HUES6 (cell line): ENCODE results near the gene MYO1D.

Source experiments
- H3K27ac ChIP-seq: 2 replicates; pipeline ENCODE4 v1.7.0; 2013; ENCODE audit warnings: low read depth, mild to moderate bottlenecking, low read length, inconsistent platforms
- H3K27me3 ChIP-seq: 2 replicates; pipeline ENCODE4 v1.6.1; 2013; ENCODE audit warnings: low read length; ENCODE audit not compliant: control insufficient read depth, insufficient read depth
- H3K36me3 ChIP-seq: 2 replicates; pipeline ENCODE4 v1.6.1; 2013; ENCODE audit warnings: low read length; ENCODE audit not compliant: control insufficient read depth, insufficient read depth
- H3K4me1 ChIP-seq: 2 replicates; pipeline ENCODE4 v1.6.1; 2013; ENCODE audit warnings: low read length; ENCODE audit not compliant: control insufficient read depth, insufficient read depth
- H3K4me3 ChIP-seq: 2 replicates; pipeline ENCODE4 v1.5.1; 2013; ENCODE audit warnings: low read depth, low read length
- H3K9ac ChIP-seq: one replicate; pipeline ENCODE4 v1.6.1; 2013; ENCODE audit warnings: mild to moderate bottlenecking, low read length
- H3K9me3 ChIP-seq: 2 replicates; pipeline ENCODE4 v1.6.1; 2013; ENCODE audit warnings: low read depth, low read length; ENCODE audit not compliant: control insufficient read depth, insufficient read depth

Gene MYO1D

GRCh38 chr17:32623196-32623595, 253.7 kb downstream of the MYO1D start:
- Histone ChIP-seq H3K9me3 (no peaks in the 10 kb centered on the region), H3K36me3 (no peaks in the 10 kb centered on the region), H3K4me1 (peaks cover 23% of the 10 kb centered on the region), H3K27ac (no peak overlapping the region), H3K27me3 (no peaks in the 10 kb centered on the region), H3K4me3 (no peak overlapping the region), H3K9ac (no peak overlapping the region)

- Histone ChIP-seq H3K27me3 (no peaks in the 10 kb centered on the region), H3K9me3 (no peaks in the 10 kb centered on the region), H3K36me3 (no peaks in the 10 kb centered on the region), H3K9ac (no peak overlapping the region), H3K27ac (no peak overlapping the region), H3K4me1 (peaks cover 21% of the 10 kb centered on the region), H3K4me3 (no peak overlapping the region)
These were observed 254.4 kb downstream of the MYO1D start for GRCh38 chr17:32622540-32622939.

DNA sequence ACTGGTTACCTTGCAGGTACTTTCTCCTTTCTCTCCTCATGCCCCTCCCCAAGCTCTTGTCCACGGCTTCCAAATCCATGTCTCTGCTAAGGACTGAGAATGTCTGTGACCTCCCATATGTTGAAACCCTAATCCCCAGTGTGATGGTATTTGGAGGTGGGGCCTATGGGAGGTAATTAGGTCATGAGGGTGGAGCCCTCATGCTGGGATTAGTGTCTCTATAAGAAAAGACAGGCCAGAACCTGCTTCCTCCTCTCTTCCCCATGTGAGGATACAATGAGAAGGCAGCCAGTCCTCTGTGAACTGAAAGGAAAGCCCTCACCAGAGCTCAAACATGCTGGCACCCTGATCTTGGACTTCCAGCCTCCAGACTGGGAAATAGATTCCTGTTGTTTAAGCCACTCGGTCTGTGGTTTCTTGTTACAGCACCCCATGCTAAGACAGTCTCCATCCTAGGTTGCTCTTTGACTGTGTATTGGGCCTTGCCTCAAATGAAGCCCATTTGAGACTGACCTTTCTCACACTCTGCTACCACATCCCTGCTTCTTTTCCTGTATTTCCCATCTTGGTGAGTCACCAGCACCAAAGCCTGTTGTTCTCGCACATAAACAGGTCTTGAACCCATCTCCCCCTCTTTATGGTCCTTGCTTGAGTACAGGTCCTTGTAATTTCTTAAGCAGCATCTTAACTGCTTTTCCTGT, 255.2 kb downstream of the MYO1D start:
- no peaks in the 10 kb centered on the region for H3K9me3 ChIP-seq
- H3K27ac ChIP-seq, result no peak overlapping the region
- H3K4me3 ChIP-seq, result no peak overlapping the region
- H3K36me3 ChIP-seq, result no peaks in the 10 kb centered on the region
- no peaks in the 10 kb centered on the region for H3K27me3 ChIP-seq
- peaks cover 18% of the 10 kb centered on the region for H3K4me1 ChIP-seq
- H3K9ac ChIP-seq, result no peak overlapping the region

- H3K9ac ChIP-seq, result no peak overlapping the region
- peaks cover 8% of the 10 kb centered on the region for H3K4me1 ChIP-seq
- H3K4me3 ChIP-seq, result no peak overlapping the region
- H3K9me3 ChIP-seq, result no peaks in the 10 kb centered on the region
- no peaks in the 10 kb centered on the region for H3K27me3 ChIP-seq
- no peak overlapping the region for H3K27ac ChIP-seq
- H3K36me3 ChIP-seq, result no peaks in the 10 kb centered on the region
These were observed 261.6 kb downstream of the MYO1D start for GRCh38 chr17:32615326-32615725.

- no peak overlapping the region for H3K4me3 ChIP-seq
- peaks cover 10% of the 10 kb centered on the region; the same call in 1 of the 2 replicates for H3K4me1 ChIP-seq
- no peak overlapping the region for H3K27ac ChIP-seq
- H3K9ac ChIP-seq, result no peak overlapping the region
- H3K27me3 ChIP-seq, result no peaks in the 10 kb centered on the region
- H3K9me3 ChIP-seq, result no peaks in the 10 kb centered on the region
- no peaks in the 10 kb centered on the region for H3K36me3 ChIP-seq
These were observed 266.0 kb downstream of the MYO1D start for GRCh38 chr17:32610943-32611342.

DNA sequence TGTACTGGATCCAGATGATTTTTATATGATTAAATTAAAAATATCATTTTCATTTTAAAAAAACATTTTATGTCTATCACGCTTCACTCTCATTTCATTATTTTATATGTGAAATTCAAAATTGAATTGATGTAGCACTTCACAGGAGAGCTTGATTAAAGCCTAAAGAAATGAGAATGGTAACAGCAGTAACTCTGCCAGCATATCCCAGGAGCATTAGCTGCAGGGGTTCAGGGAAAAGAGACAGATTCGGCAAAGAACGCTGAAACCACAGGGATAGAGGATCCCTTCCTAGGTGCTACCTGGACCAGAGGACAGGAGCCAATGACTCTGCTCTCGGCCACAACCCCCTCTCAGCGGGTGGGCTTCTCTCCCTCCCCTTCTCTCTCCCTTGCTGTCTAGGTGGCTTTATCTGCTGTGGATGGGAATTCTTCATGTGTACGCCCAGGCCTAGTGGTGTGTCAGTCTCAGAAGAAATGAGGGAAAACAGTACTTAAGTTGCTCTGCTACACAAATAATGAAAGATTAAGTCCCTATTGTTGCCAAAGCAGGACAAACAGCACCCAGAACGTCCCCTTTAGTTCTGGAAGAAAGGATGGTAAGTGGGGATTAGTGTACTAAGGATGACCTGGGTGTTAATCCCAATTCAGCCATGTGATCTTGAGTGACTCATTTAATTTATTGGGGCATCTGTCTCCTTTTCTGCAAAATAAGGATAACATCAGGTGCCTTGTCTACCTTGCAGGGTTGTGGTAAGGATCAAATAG, 266.9 kb downstream of the MYO1D start:
- Histone ChIP-seq H3K36me3 (no peaks in the 10 kb centered on the region), H3K27me3 (no peaks in the 10 kb centered on the region), H3K27ac (no peak overlapping the region), H3K9ac (no peak overlapping the region), H3K9me3 (no peaks in the 10 kb centered on the region), H3K4me3 (no peak overlapping the region), H3K4me1 (peaks cover 10% of the 10 kb centered on the region; the same call in 1 of the 2 replicates)

DNA sequence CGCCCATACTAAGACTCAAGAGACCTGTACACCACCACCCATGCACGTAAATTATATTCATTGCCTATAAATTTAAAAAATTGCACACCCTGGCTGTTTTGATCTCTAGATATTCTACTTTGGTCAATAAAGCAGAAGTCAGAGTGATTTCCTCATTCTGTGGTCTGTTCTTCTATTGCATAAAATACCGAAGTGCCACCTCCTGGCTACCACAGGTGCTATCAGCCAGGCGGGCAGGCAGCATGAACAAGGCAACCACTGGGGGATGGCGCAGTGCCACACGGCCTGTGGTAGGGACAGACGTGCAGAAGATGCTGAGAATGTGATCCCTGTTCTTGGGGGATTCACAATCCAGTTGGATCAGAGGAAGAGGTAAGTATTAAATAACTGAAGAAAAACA, 267.8 kb downstream of the MYO1D start:
- H3K9me3 ChIP-seq, result no peaks in the 10 kb centered on the region
- H3K4me1 ChIP-seq, result peaks cover 10% of the 10 kb centered on the region; the same call in 1 of the 2 replicates
- H3K36me3 ChIP-seq, result no peaks in the 10 kb centered on the region
- no peak overlapping the region for H3K9ac ChIP-seq
- H3K4me3 ChIP-seq, result no peak overlapping the region
- no peaks in the 10 kb centered on the region for H3K27me3 ChIP-seq
- H3K27ac ChIP-seq, result no peak overlapping the region

DNA sequence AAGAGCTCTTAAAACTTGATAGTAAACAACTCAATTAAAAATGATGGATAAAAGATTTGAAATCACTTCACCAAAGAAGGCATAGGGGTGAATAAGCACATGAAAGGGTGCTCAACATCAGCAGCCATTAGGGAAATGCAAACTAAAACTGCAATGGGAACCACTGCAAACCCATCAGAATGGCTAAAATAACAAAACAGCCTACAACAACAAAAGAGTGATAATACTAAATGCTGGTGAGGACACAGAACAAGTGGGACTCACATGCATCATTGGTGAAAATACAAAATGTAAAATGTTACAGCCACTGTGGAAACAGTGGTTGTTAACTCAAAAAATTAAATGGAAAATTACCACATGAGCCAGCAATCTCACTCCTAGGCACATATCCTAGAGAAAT, 268.7 kb downstream of the MYO1D start:
- H3K4me3 ChIP-seq, result no peak overlapping the region
- peaks cover 10% of the 10 kb centered on the region; the same call in 1 of the 2 replicates for H3K4me1 ChIP-seq
- no peak overlapping the region for H3K27ac ChIP-seq
- H3K9ac ChIP-seq, result no peak overlapping the region
- H3K9me3 ChIP-seq, result no peaks in the 10 kb centered on the region
- no peaks in the 10 kb centered on the region for H3K36me3 ChIP-seq
- no peaks in the 10 kb centered on the region for H3K27me3 ChIP-seq

DNA sequence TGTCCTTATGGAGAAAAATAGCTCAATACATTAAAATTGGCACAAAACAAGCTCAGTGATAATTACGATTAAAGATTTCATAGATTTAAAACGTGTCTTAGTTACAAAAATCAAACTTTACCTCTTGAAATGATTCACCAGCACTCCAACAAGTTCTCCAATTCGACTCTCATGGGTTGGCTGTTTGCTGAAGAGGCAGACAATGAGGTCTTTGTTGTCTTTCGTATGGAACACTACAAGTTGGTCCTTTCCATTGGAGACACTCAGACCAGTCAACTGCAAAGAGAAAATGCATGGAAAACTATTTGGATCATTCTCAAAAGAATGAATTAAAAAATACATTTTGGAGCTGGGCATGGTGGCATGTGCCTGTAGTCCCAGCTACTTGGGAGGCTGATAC, 272.0 kb downstream of the MYO1D start:
- no peaks in the 10 kb centered on the region for H3K27me3 ChIP-seq
- H3K27ac ChIP-seq, result no peak overlapping the region
- H3K9me3 ChIP-seq, result peaks cover 5% of the 10 kb centered on the region; the same call in 1 of the 2 replicates
- H3K4me1 ChIP-seq, result peaks cover 2% of the 10 kb centered on the region; the same call in 1 of the 2 replicates
- H3K9ac ChIP-seq, result no peak overlapping the region
- no peak overlapping the region for H3K4me3 ChIP-seq
- no peaks in the 10 kb centered on the region for H3K36me3 ChIP-seq

DNA sequence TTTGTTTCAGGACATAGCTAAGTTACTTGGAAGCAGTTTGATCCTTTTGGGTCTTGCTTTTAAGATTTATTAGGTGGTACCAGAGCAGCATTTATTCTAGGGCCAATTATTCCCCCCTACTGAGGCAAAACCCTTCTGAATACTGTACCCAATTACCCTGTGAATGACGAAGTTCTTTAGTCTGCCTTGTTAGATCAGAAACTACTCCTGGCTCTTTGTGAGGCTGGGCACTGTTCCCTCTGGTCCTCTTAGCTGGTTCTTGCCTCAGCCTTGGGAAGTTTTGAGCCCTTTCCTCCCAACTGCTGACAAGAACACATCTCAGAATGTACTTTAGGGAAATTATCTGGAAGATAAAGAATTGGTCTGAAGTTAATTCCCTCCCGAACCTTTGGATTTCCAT, 274.5 kb downstream of the MYO1D start:
- Histone ChIP-seq H3K4me3 (no peak overlapping the region), H3K9ac (no peak overlapping the region), H3K27ac (no peak overlapping the region), H3K27me3 (no peaks in the 10 kb centered on the region), H3K9me3 (peaks cover 5% of the 10 kb centered on the region; the same call in 1 of the 2 replicates), H3K4me1 (no peaks in the 10 kb centered on the region), H3K36me3 (no peaks in the 10 kb centered on the region)

DNA sequence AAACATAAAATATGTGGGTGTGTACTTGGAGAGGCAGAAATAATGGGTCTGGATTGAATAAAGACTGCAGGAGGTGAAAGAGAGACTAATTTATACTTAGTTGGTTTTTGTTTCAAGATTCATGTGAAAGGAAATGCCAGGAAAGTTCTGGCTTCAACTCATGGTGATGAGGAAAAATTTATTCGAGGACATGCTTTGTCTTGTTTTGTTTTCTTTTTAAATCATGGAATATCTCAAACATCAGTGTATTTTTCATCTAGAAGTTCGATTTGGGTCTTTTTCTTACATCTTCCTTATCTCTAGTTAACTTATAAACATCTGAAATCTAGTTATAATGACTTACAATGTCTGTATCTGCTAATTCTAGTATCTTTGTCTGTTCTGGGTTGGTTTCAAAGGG, 275.1 kb downstream of the MYO1D start:
- Histone ChIP-seq H3K36me3 (no peaks in the 10 kb centered on the region), H3K27ac (no peak overlapping the region), H3K27me3 (no peaks in the 10 kb centered on the region), H3K4me1 (no peaks in the 10 kb centered on the region), H3K4me3 (no peak overlapping the region), H3K9ac (no peak overlapping the region), H3K9me3 (peaks cover 5% of the 10 kb centered on the region; the same call in 1 of the 2 replicates)
